ENCODE measurements around the gene PERM1. TPM values are rescaled to one million over a fixed set of nuclear protein-coding genes. Genes with fewer than 3 reads are reported as not detected.

Gene PERM1
- total RNA-seq, 6 donors from 2014 or later: 0.15 to 1.0 (median 0.36) TPM; not detected in 2

- DNase-seq: peak in 1 of 2 donors; percentile 75
- H3K36me3 ChIP-seq: no peaks in the 10 kb centered on the region
- ATAC-seq (ENCODE audit: low FRiP score in 2 of 2): no peak
- TF ChIP-seq EP300 (IDR thresholded peaks at IDR 0.05) (no peak), POLR2A (IDR thresholded peaks at IDR 0.05) (no peak)
- no peak overlapping the region for H3K27ac ChIP-seq
- 17 to 22% methylated on average over 20 to 33 of the region's 37 CpGs for WGBS, 2 donors
- H3K27me3 ChIP-seq: peaks cover 2 to 31% (median 19%) of the 10 kb centered on the region in 4 donors
- no peaks in the 10 kb centered on the region for H3K9me3 ChIP-seq
- H3K4me1 ChIP-seq: peaks cover 10 to 25% (median 21%) of the 10 kb centered on the region in 4 donors
- no peak overlapping the region for H3K4me3 ChIP-seq
Measured at GRCh38 chr1:934991-935750, 46.7 kb downstream of the PERM1 start.

- no peak for TF ChIP-seq POLR2A (IDR thresholded peaks at IDR 0.05)
- TF ChIP-seq EP300 (IDR thresholded peaks at IDR 0.05): no peak
- no peak for TF ChIP-seq CTCF (IDR thresholded peaks at IDR 0.05)
- TF ChIP-seq POLR2AphosphoS5 (IDR thresholded peaks at IDR 0.05): no peak
- Histone ChIP-seq H3K4me3 (no peak overlapping the region), H3K9me3 (no peaks in the 10 kb centered on the region), H3K4me1 (peaks cover 4 to 21% (median 16%) of the 10 kb centered on the region in 4 donors), H3K27me3 (peaks cover 2 to 18% (median 14%) of the 10 kb centered on the region in 4 donors), H3K27ac (no peak overlapping the region), H3K36me3 (no peaks in the 10 kb centered on the region)
- WGBS, 2 donors: 42 to 46% methylated on average over 7 to 10 of the region's 10 CpGs
- no peak for DNase-seq
- no peak for ATAC-seq (ENCODE audit: low FRiP score in 2 of 2)
Measured at GRCh38 chr1:933603-933940, 48.3 kb downstream of the PERM1 start.

- Histone ChIP-seq H3K27me3 (peaks cover 2 to 18% (median 14%) of the 10 kb centered on the region in 4 donors), H3K4me3 (no peak overlapping the region), H3K9me3 (no peaks in the 10 kb centered on the region), H3K4me1 (peaks cover 4 to 21% (median 16%) of the 10 kb centered on the region in 4 donors), H3K36me3 (no peaks in the 10 kb centered on the region), H3K27ac (no peak overlapping the region)
- 58 to 61% methylated on average over 23 of the region's 25 CpGs for WGBS, 2 donors
- DNase-seq: peak; percentile 66 to 89
- no peak for TF ChIP-seq POLR2AphosphoS5 (IDR thresholded peaks at IDR 0.05)
- no peak for TF ChIP-seq CTCF (IDR thresholded peaks at IDR 0.05)
- no peak for TF ChIP-seq EP300 (IDR thresholded peaks at IDR 0.05)
- peak in 1 of 4 donors; percentile 13 for TF ChIP-seq POLR2A (IDR thresholded peaks at IDR 0.05)
- ATAC-seq (ENCODE audit: low FRiP score in 2 of 2): peak in 1 of 2 donors; percentile 85
Measured at GRCh38 chr1:932776-933602, 48.9 kb downstream of the PERM1 start.

- H3K36me3 ChIP-seq: no peaks in the 10 kb centered on the region
- no peak overlapping the region for H3K4me3 ChIP-seq
- WGBS, 2 donors: 64 to 70% methylated on average over 11 to 16 of the region's 16 CpGs
- H3K4me1 ChIP-seq: peaks cover 4 to 21% (median 16%) of the 10 kb centered on the region in 4 donors
- ATAC-seq (ENCODE audit: low FRiP score in 2 of 2) (no peak), DNase-seq (peak in 1 of 2 donors; percentile 65)
- TF ChIP-seq POLR2AphosphoS5 (IDR thresholded peaks at IDR 0.05) (no peak), POLR2A (IDR thresholded peaks at IDR 0.05) (no peak), EP300 (IDR thresholded peaks at IDR 0.05) (no peak), CTCF (IDR thresholded peaks at IDR 0.05) (no peak)
- peaks cover 2 to 19% (median 15%) of the 10 kb centered on the region in 4 donors for H3K27me3 ChIP-seq
- no peak overlapping the region for H3K27ac ChIP-seq
- H3K9me3 ChIP-seq: no peaks in the 10 kb centered on the region
Measured at GRCh38 chr1:932173-932510, 49.8 kb downstream of the PERM1 start.

Measured in upper lobe of left lung (tissue), 6 donors.